HK-2 (cell line): ENCODE results near the gene MAD1L1.

ENCODE experiments used
- DNase-seq: peaks from one replicate; pipeline ENCODE4 v3.0.0-alpha.2; 2018; ENCODE audit not compliant: unreplicated experiment

MAD1L1 gene

GRCh38 chr7:1798191-1798590 is 434.6 kb downstream of the MAD1L1 start:
- DNase-seq, result no peak

GRCh38 chr7:1794888-1795542 is 437.7 kb downstream of the MAD1L1 start:
- DNase-seq, result no peak

GRCh38 chr7:1787681-1788235 is 445.0 kb downstream of the MAD1L1 start:
- DNase-seq, result no peak

- no peak for DNase-seq
Observed at GRCh38 chr7:1787241-1787640, 445.5 kb downstream of the MAD1L1 start.

GRCh38 chr7:1785839-1786238 is 446.9 kb downstream of the MAD1L1 start:
- no peak for DNase-seq

- no peak for DNase-seq
Observed at GRCh38 chr7:1781369-1781768, 451.4 kb downstream of the MAD1L1 start.

- DNase-seq, result no peak
Observed at GRCh38 chr7:1779445-1779844, 453.3 kb downstream of the MAD1L1 start.

- DNase-seq, result no peak
Observed at GRCh38 chr7:1777122-1777521, 455.6 kb downstream of the MAD1L1 start.

GRCh38 chr7:1775389-1775788 is 457.4 kb downstream of the MAD1L1 start:
- DNase-seq, result no peak

- no peak for DNase-seq
Observed at GRCh38 chr7:1770331-1770730, 462.4 kb downstream of the MAD1L1 start.

GRCh38 chr7:1769286-1770200 is 463.2 kb downstream of the MAD1L1 start:
- DNase-seq, result no peak

GRCh38 chr7:1768832-1769231 is 463.9 kb downstream of the MAD1L1 start:
- DNase-seq, result no peak

- DNase-seq, result no peak
Observed at GRCh38 chr7:1767524-1767923, 465.2 kb downstream of the MAD1L1 start.
